Suprapubic skin (tissue), 4 donors: ENCODE results near the gene UTRN.

Experiments
- CTCF ChIP-seq, 2 donors: fragments of 200-600 bp in 1 of 2; fragments of 450-650 bp in 1 of 2; sonication (generic) in 1 of 2; IDR thresholded peaks; one replicate each; pipeline ENCODE4 v1.5.1; 2016 to 2019; ENCODE audit warnings: antibody characterized with exemption in 2 of 2, mild to moderate bottlenecking in 1 of 2, moderate library complexity in 1 of 2
- EP300 ChIP-seq: sonication (generic); formaldehyde crosslinking; IDR thresholded peaks from one replicate; pipeline ENCODE4 v1.6.1; 2017; ENCODE audit warnings: antibody characterized with exemption
- POLR2A ChIP-seq, 2 donors: fragments of 450-650 bp; IDR thresholded peaks; one replicate each; pipeline ENCODE4 v1.6.1; 2017; ENCODE audit warnings: antibody characterized with exemption in 2 of 2, mild to moderate bottlenecking in 2 of 2, moderate library complexity in 2 of 2
- POLR2AphosphoS5 ChIP-seq, 3 donors: sonication (generic); formaldehyde crosslinking; IDR thresholded peaks; one replicate each; pipeline ENCODE4 v1.6.1; 2017; ENCODE audit warnings: antibody characterized with exemption in 3 of 3

GRCh38 chr6:144307880-144308279 is 22.7 kb downstream of the UTRN start:
- TF ChIP-seq CTCF (IDR thresholded peaks at IDR 0.05) = no peak
- no peak for TF ChIP-seq POLR2A (IDR thresholded peaks at IDR 0.05)
- TF ChIP-seq EP300 = no peak
- no peak for TF ChIP-seq POLR2AphosphoS5 (IDR thresholded peaks at IDR 0.05)
